ENCODE measurements around the gene VDAC1. TPM values are rescaled to one million over a fixed set of nuclear protein-coding genes. Genes with fewer than 3 reads are reported as not detected.

Gene VDAC1
- polyA plus RNA-seq, 1 donor (not counting 4 experiments of a cell fraction or from before 2014, with no cell fraction given), result 300 TPM

DNA sequence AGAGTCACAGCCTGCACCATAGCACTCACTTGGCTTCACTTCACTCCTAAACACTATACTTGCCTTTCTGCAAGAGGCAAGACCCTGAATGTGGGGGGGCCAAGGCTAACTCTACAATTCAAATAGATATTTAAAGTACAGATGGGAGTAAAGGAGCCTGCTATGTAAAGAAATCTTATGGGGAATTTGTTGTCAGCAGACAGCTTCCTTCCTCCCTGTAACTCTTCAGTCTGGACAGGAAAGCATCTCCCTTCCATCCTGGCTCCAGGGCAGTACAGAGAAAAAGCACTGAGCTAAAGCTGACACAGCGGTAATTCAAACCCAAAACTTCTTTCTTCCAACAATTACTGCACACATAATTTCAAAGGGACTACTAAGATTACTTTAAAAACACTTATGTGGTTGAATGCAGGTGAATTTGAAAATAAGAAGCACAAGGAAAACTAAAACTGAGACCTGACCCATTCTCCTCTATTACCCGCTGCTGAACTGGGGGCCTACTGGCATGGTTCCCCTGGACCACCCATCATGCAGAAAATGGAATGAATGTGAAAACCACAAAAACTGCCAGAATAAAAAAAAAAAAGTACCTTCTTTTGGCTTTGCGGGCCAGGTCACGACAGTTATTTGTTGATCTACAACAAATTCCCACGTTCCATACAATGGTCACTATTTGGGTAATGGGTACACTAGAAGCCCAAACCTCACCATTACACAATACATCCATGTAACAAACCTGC lies 13.4 kb downstream of the VDAC1 start:
- H3K27me3 ChIP-seq (ENCODE audit: control insufficient read depth, extremely low read depth, insufficient read depth, low read length), result no peaks in the 10 kb centered on the region
- no peak overlapping the region for H3K4me2 ChIP-seq (ENCODE audit: control insufficient read depth, extremely low read depth, insufficient read depth, low read depth, low read length)
- H3K36me3 ChIP-seq (ENCODE audit: control insufficient read depth in 2 of 2, extremely low read depth in 1 of 2, insufficient read depth in 2 of 2, low read length in 2 of 2), result peaks cover 31 to 32% of the 10 kb centered on the region in 2 experiments
- no peak for FAIRE-seq
- H2AFZ ChIP-seq (ENCODE audit: control insufficient read depth, low read length), result no peak overlapping the region
- dilution Hi-C loops (cut with MboI; ENCODE audit: extremely low pct_ligation_motif_present, low sequenced_read_pairs), result no loop called here
- H4K20me1 ChIP-seq (ENCODE audit: control insufficient read depth, extremely low read depth, insufficient read depth, low read length), result peaks cover 54% of the 10 kb centered on the region
- H3K27ac ChIP-seq (ENCODE audit: control insufficient read depth, insufficient read depth, low read length), result no peak overlapping the region
- peaks cover 89% of the 10 kb centered on the region for H3K79me2 ChIP-seq (ENCODE audit: control insufficient read depth, insufficient read depth, low read length)
- peaks cover 4% of the 10 kb centered on the region for H3K9me1 ChIP-seq (ENCODE audit: control insufficient read depth, extremely low read depth, insufficient read depth, low read length)
- H3K4me1 ChIP-seq (ENCODE audit: control insufficient read depth, extremely low read depth, insufficient read depth, low read length), result peaks cover 6% of the 10 kb centered on the region
- TF ChIP-seq, protein P1, sequence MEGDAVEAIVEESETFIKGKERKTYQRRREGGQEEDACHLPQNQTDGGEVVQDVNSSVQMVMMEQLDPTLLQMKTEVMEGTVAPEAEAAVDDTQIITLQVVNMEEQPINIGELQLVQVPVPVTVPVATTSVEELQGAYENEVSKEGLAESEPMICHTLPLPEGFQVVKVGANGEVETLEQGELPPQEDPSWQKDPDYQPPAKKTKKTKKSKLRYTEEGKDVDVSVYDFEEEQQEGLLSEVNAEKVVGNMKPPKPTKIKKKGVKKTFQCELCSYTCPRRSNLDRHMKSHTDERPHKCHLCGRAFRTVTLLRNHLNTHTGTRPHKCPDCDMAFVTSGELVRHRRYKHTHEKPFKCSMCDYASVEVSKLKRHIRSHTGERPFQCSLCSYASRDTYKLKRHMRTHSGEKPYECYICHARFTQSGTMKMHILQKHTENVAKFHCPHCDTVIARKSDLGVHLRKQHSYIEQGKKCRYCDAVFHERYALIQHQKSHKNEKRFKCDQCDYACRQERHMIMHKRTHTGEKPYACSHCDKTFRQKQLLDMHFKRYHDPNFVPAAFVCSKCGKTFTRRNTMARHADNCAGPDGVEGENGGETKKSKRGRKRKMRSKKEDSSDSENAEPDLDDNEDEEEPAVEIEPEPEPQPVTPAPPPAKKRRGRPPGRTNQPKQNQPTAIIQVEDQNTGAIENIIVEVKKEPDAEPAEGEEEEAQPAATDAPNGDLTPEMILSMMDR (optimal IDR thresholded peaks at IDR 0.05 in 1 of 3, IDR thresholded peaks at IDR 0.05 in 1 of 3, conservative IDR thresholded peaks at IDR 0.05 in 1 of 3; ENCODE audit: extremely low read depth in 1 of 3, insufficient read depth in 2 of 3, low read length in 3 of 3), result no peak
- TF ChIP-seq EZH2 (IDR thresholded peaks at IDR 0.05; ENCODE audit: low read length), result no peak
- H3K4me3 ChIP-seq (ENCODE audit: control insufficient read depth in 2 of 3, extremely low read depth in 1 of 3, insufficient read depth in 2 of 3, low read depth in 1 of 3, low read length in 3 of 3), result no peak overlapping the region
- DNase-seq (ENCODE audit: low read depth, low spot score), result no peak
- H3K9ac ChIP-seq (ENCODE audit: control insufficient read depth, extremely low read depth, insufficient read depth, low read length), result no peak overlapping the region
- no peaks in the 10 kb centered on the region for H3K9me3 ChIP-seq (ENCODE audit: control insufficient read depth, low read depth, low read length)

DNA sequence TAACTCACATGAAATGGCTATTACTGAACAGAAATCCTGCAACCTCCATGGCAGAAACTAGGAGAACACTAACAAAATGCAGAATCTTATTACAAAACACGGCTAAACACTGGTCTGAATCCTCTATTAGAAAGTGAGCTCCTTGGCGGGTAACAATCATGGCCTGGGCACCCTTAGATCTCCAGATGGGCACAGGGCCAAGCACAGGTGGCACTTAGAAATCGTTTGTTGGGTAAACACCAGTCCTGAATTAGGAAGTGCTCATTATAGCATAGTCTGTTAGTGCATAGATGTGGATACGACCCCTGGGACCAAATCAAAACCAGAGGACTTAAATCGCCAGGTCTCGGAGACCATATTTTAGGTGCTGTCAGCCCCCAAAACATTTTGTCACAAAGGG lies 14.4 kb downstream of the VDAC1 start:
- TF ChIP-seq, protein P1 (optimal IDR thresholded peaks at IDR 0.05 in 1 of 3, IDR thresholded peaks at IDR 0.05 in 1 of 3, conservative IDR thresholded peaks at IDR 0.05 in 1 of 3; ENCODE audit: extremely low read depth in 1 of 3, insufficient read depth in 2 of 3, low read length in 3 of 3), result no peak
- no peak for TF ChIP-seq EZH2 (IDR thresholded peaks at IDR 0.05; ENCODE audit: low read length)
- H3K4me2 ChIP-seq (ENCODE audit: control insufficient read depth, extremely low read depth, insufficient read depth, low read depth, low read length), result no peak overlapping the region
- no peaks in the 10 kb centered on the region for H3K9me3 ChIP-seq (ENCODE audit: control insufficient read depth, low read depth, low read length)
- H3K27me3 ChIP-seq (ENCODE audit: control insufficient read depth, extremely low read depth, insufficient read depth, low read length), result no peaks in the 10 kb centered on the region
- peaks cover 32 to 34% of the 10 kb centered on the region in 2 experiments for H3K36me3 ChIP-seq (ENCODE audit: control insufficient read depth in 2 of 2, extremely low read depth in 1 of 2, insufficient read depth in 2 of 2, low read length in 2 of 2)
- dilution Hi-C loops (cut with MboI; ENCODE audit: extremely low pct_ligation_motif_present, low sequenced_read_pairs), result no loop called here
- no peak for DNase-seq (ENCODE audit: low read depth, low spot score)
- H3K9ac ChIP-seq (ENCODE audit: control insufficient read depth, extremely low read depth, insufficient read depth, low read length), result no peak overlapping the region
- peaks cover 89% of the 10 kb centered on the region for H3K79me2 ChIP-seq (ENCODE audit: control insufficient read depth, insufficient read depth, low read length)
- no peak overlapping the region for H3K27ac ChIP-seq (ENCODE audit: control insufficient read depth, insufficient read depth, low read length)
- no peaks in the 10 kb centered on the region for H3K9me1 ChIP-seq (ENCODE audit: control insufficient read depth, extremely low read depth, insufficient read depth, low read length)
- H3K4me3 ChIP-seq (ENCODE audit: control insufficient read depth in 2 of 3, extremely low read depth in 1 of 3, insufficient read depth in 2 of 3, low read depth in 1 of 3, low read length in 3 of 3), result no peak overlapping the region
- no peak overlapping the region for H2AFZ ChIP-seq (ENCODE audit: control insufficient read depth, low read length)
- no peak for FAIRE-seq
- peaks cover 6% of the 10 kb centered on the region for H3K4me1 ChIP-seq (ENCODE audit: control insufficient read depth, extremely low read depth, insufficient read depth, low read length)
- peaks cover 44% of the 10 kb centered on the region for H4K20me1 ChIP-seq (ENCODE audit: control insufficient read depth, extremely low read depth, insufficient read depth, low read length)
